Daoy (cell line): ENCODE data around the gene VRK2. TPM values are rescaled to one million over a fixed set of nuclear protein-coding genes. Genes with fewer than 3 reads are reported as not detected.

Source experiments
- DNase-seq: peaks from one replicate; pipeline ENCODE4 v3.0.0-alpha.2; 2015; ENCODE audit warnings: low read depth
- total RNA-seq: library from RNA; depleted of rRNA; stranded (reverse); fragments of >200 nt; shearing (Covaris generic); gene quantifications from 2 replicates; pipeline ENCODE4 v1.2.3, GENCODE V29; 2014; rRNA removed

VRK2 gene
- total RNA-seq = 24.1 and 24.3 TPM in 2 replicates

GRCh38 chr2:58046585-58047372, at the start of gene VRK2:
TSS of gene VRK2 (plus strand) at chr2:58046806. CDS start at chr2:58048832, 2,026 bp downstream.
- DNase-seq = peak; percentile 95

- DNase-seq = no peak
Observed at GRCh38 chr2:58006256-58006951, 40.2 kb upstream of the VRK2 start.

- DNase-seq = no peak
Observed at GRCh38 chr2:58006952-58007284, 39.7 kb upstream of the VRK2 start.

GRCh38 chr2:58010599-58010998, 36.0 kb upstream of the VRK2 start:
- no peak for DNase-seq

- DNase-seq = no peak
Observed at GRCh38 chr2:58019229-58019628, 27.4 kb upstream of the VRK2 start.

- DNase-seq = no peak
Observed at GRCh38 chr2:58025150-58025933, 21.3 kb upstream of the VRK2 start.

- no peak for DNase-seq
Observed at GRCh38 chr2:58027029-58027428, 19.6 kb upstream of the VRK2 start.

GRCh38 chr2:58030771-58031170, 15.8 kb upstream of the VRK2 start:
- DNase-seq = peak; percentile 5

- DNase-seq = no peak
Observed at GRCh38 chr2:58032016-58032763, 14.4 kb upstream of the VRK2 start.

GRCh38 chr2:58032764-58033080, 13.9 kb upstream of the VRK2 start:
- no peak for DNase-seq

- no peak for DNase-seq
Observed at GRCh38 chr2:58033530-58033929, 13.1 kb upstream of the VRK2 start.

GRCh38 chr2:58035352-58035751, 11.3 kb upstream of the VRK2 start:
- no peak for DNase-seq

- DNase-seq = peak; percentile 30
Observed at GRCh38 chr2:58039170-58039611, 7.4 kb upstream of the VRK2 start.

- DNase-seq = peak; percentile 70
Observed at GRCh38 chr2:58042486-58042970, 4.1 kb upstream of the VRK2 start.

GRCh38 chr2:58044145-58044544, 2.5 kb upstream of the VRK2 start:
- no peak for DNase-seq

- DNase-seq = no peak
Observed at GRCh38 chr2:58045580-58046334, 849 bp upstream of the VRK2 start.

GRCh38 chr2:58046335-58046584, 346 bp upstream of the VRK2 start:
- DNase-seq = no peak

- no peak for DNase-seq
Observed at GRCh38 chr2:58047373-58047935, 848 bp downstream of the VRK2 start.

- DNase-seq = no peak
Observed at GRCh38 chr2:58047961-58048360, 1.4 kb downstream of the VRK2 start.

GRCh38 chr2:58051445-58051844, 4.8 kb downstream of the VRK2 start:
- no peak for DNase-seq

GRCh38 chr2:58052978-58053377, 6.4 kb downstream of the VRK2 start:
- no peak for DNase-seq
